Stimulated activated effector memory CD8-positive, alpha-beta T cell treated with anti-CD3 and anti-CD28 coated beads, Interleukin-12 subunit alpha, Interleukin-12 subunit beta, amount 100 ng/mL, for 72 hours (primary cell): ENCODE measurements around the gene SRPK2.

ENCODE experiments used
- ATAC-seq: fragments of 150-1000 bp; cut with Tn5 transposase; 2 replicates; pipeline ENCODE4 v1.10.0; 2021
- DNase-seq, 2 donors: peaks; one replicate each; pipeline ENCODE4 v3.0.0; 2021 to 2022; ENCODE audit warnings: low spot score in 2 of 2
- H3K27ac Mint-ChIP-seq: one replicate; pipeline ENCODE4 v1.8.0; 2022; ENCODE audit warnings: mild to moderate bottlenecking, mixed read lengths
- H3K36me3 Mint-ChIP-seq: one replicate; pipeline ENCODE4 v1.8.0; 2022; ENCODE audit warnings: mild to moderate bottlenecking, mixed read lengths
- H3K4me1 Mint-ChIP-seq: one replicate; pipeline ENCODE4 v1.8.0; 2022; ENCODE audit warnings: mixed read lengths
- H3K4me3 Mint-ChIP-seq: one replicate; pipeline ENCODE4 v1.8.0; 2022; ENCODE audit warnings: mild to moderate bottlenecking, mixed read lengths
- H3K9me3 Mint-ChIP-seq: one replicate; pipeline ENCODE4 v1.8.0; 2022; ENCODE audit warnings: mixed read lengths

SRPK2 gene

GRCh38 chr7:105164751-105165150 lies 224.0 kb downstream of the SRPK2 start:
- no peak overlapping the region for H3K4me3 Mint-ChIP-seq
- H3K9me3 Mint-ChIP-seq: no peaks in the 10 kb centered on the region
- peaks cover 70% of the 10 kb centered on the region for H3K36me3 Mint-ChIP-seq
- no peak for ATAC-seq
- no peaks in the 10 kb centered on the region for H3K4me1 Mint-ChIP-seq
- DNase-seq: no peak
- H3K27ac Mint-ChIP-seq: no peak overlapping the region

- Mint-ChIP-seq H3K36me3 (peaks cover 66% of the 10 kb centered on the region), H3K4me1 (no peaks in the 10 kb centered on the region), H3K27ac (no peak overlapping the region), H3K4me3 (no peak overlapping the region), H3K9me3 (no peaks in the 10 kb centered on the region)
- no peak for ATAC-seq
- DNase-seq: no peak
These were observed 225.0 kb downstream of the SRPK2 start for GRCh38 chr7:105163718-105164117.

- no peaks in the 10 kb centered on the region for H3K9me3 Mint-ChIP-seq
- no peak overlapping the region for H3K4me3 Mint-ChIP-seq
- ATAC-seq (no peak), DNase-seq (no peak)
- no peaks in the 10 kb centered on the region for H3K4me1 Mint-ChIP-seq
- no peak overlapping the region for H3K27ac Mint-ChIP-seq
- peaks cover 44% of the 10 kb centered on the region for H3K36me3 Mint-ChIP-seq
These were observed 227.4 kb downstream of the SRPK2 start for GRCh38 chr7:105161366-105161765.

- no peak overlapping the region for H3K4me3 Mint-ChIP-seq
- peak overlapping the region; percentile 61 for H3K27ac Mint-ChIP-seq
- H3K4me1 Mint-ChIP-seq: no peaks in the 10 kb centered on the region
- H3K9me3 Mint-ChIP-seq: no peaks in the 10 kb centered on the region
- ATAC-seq (no peak), DNase-seq (no peak)
- peaks cover 9% of the 10 kb centered on the region for H3K36me3 Mint-ChIP-seq
These were observed 231.4 kb downstream of the SRPK2 start for GRCh38 chr7:105157278-105157677.

GRCh38 chr7:105156731-105157130 lies 232.0 kb downstream of the SRPK2 start:
- Mint-ChIP-seq H3K27ac (no peak overlapping the region), H3K4me1 (no peaks in the 10 kb centered on the region), H3K4me3 (no peak overlapping the region), H3K9me3 (no peaks in the 10 kb centered on the region), H3K36me3 (peaks cover 9% of the 10 kb centered on the region)
- DNase-seq: no peak
- ATAC-seq: no peak

GRCh38 chr7:105154084-105154483 lies 234.6 kb downstream of the SRPK2 start:
- ATAC-seq (no peak), DNase-seq (no peak)
- no peaks in the 10 kb centered on the region for H3K9me3 Mint-ChIP-seq
- peaks cover 6% of the 10 kb centered on the region for H3K36me3 Mint-ChIP-seq
- peak overlapping the region; percentile 60 for H3K27ac Mint-ChIP-seq
- peaks cover 6% of the 10 kb centered on the region for H3K4me1 Mint-ChIP-seq
- no peak overlapping the region for H3K4me3 Mint-ChIP-seq

GRCh38 chr7:105153531-105153930 lies 235.2 kb downstream of the SRPK2 start:
- DNase-seq: no peak
- H3K9me3 Mint-ChIP-seq: no peaks in the 10 kb centered on the region
- H3K4me3 Mint-ChIP-seq: no peak overlapping the region
- no peak for ATAC-seq
- peaks cover 6% of the 10 kb centered on the region for H3K4me1 Mint-ChIP-seq
- peaks cover 6% of the 10 kb centered on the region for H3K36me3 Mint-ChIP-seq
- peak overlapping the region; percentile 60 for H3K27ac Mint-ChIP-seq

GRCh38 chr7:105151152-105151551 lies 237.6 kb downstream of the SRPK2 start:
- no peak overlapping the region for H3K4me3 Mint-ChIP-seq
- H3K36me3 Mint-ChIP-seq: peaks cover 10% of the 10 kb centered on the region
- peaks cover 6% of the 10 kb centered on the region for H3K4me1 Mint-ChIP-seq
- ATAC-seq (no peak), DNase-seq (no peak)
- H3K27ac Mint-ChIP-seq: no peak overlapping the region
- H3K9me3 Mint-ChIP-seq: no peaks in the 10 kb centered on the region

GRCh38 chr7:105149827-105150226 lies 238.9 kb downstream of the SRPK2 start:
- Mint-ChIP-seq H3K36me3 (peaks cover 18% of the 10 kb centered on the region), H3K27ac (no peak overlapping the region), H3K9me3 (no peaks in the 10 kb centered on the region), H3K4me3 (no peak overlapping the region), H3K4me1 (peaks cover 6% of the 10 kb centered on the region)
- no peak for DNase-seq
- ATAC-seq: peak; percentile 66

GRCh38 chr7:105141068-105141467 lies 247.7 kb downstream of the SRPK2 start:
- ATAC-seq: no peak
- H3K9me3 Mint-ChIP-seq: no peaks in the 10 kb centered on the region
- H3K4me3 Mint-ChIP-seq: no peak overlapping the region
- H3K36me3 Mint-ChIP-seq: peaks cover 73% of the 10 kb centered on the region
- peaks cover 23% of the 10 kb centered on the region for H3K4me1 Mint-ChIP-seq
- H3K27ac Mint-ChIP-seq: no peak overlapping the region
- no peak for DNase-seq

GRCh38 chr7:105139381-105139780 lies 249.3 kb downstream of the SRPK2 start:
- Mint-ChIP-seq H3K4me1 (peaks cover 31% of the 10 kb centered on the region), H3K9me3 (no peaks in the 10 kb centered on the region), H3K27ac (peak overlapping the region; percentile 41), H3K4me3 (no peak overlapping the region), H3K36me3 (peaks cover 68% of the 10 kb centered on the region)
- no peak for DNase-seq
- no peak for ATAC-seq

- Mint-ChIP-seq H3K36me3 (peaks cover 68% of the 10 kb centered on the region), H3K4me1 (peaks cover 44% of the 10 kb centered on the region), H3K9me3 (no peaks in the 10 kb centered on the region), H3K27ac (no peak overlapping the region), H3K4me3 (no peak overlapping the region)
- no peak for DNase-seq
- ATAC-seq: no peak
These were observed 250.8 kb downstream of the SRPK2 start for GRCh38 chr7:105137898-105138297.

- ATAC-seq: no peak
- peaks cover 61% of the 10 kb centered on the region for H3K4me1 Mint-ChIP-seq
These were observed 252.5 kb downstream of the SRPK2 start for GRCh38 chr7:105136221-105136620.

GRCh38 chr7:105133986-105134655 lies 254.6 kb downstream of the SRPK2 start:
- Mint-ChIP-seq H3K27ac (peak overlapping the region; percentile 85), H3K4me3 (no peak overlapping the region), H3K36me3 (peaks cover 59% of the 10 kb centered on the region), H3K4me1 (peaks cover 65% of the 10 kb centered on the region), H3K9me3 (no peaks in the 10 kb centered on the region)
- ATAC-seq (no peak), DNase-seq (no peak)

More at GRCh38 chr7:105136221-105136620, 252.5 kb downstream of the SRPK2 start:
- H3K27ac Mint-ChIP-seq: peak overlapping the region; percentile 38
- H3K4me3 Mint-ChIP-seq: no peak overlapping the region
- peaks cover 66% of the 10 kb centered on the region for H3K36me3 Mint-ChIP-seq
- DNase-seq: peak in 1 of 2 donors; percentile 39
- no peaks in the 10 kb centered on the region for H3K9me3 Mint-ChIP-seq

- H3K27ac Mint-ChIP-seq: peak overlapping the region; percentile 85
- no peak overlapping the region for H3K4me3 Mint-ChIP-seq
- no peak for DNase-seq
- no peaks in the 10 kb centered on the region for H3K9me3 Mint-ChIP-seq
- H3K36me3 Mint-ChIP-seq: peaks cover 52% of the 10 kb centered on the region
- H3K4me1 Mint-ChIP-seq: peaks cover 60% of the 10 kb centered on the region
- ATAC-seq: no peak
These were observed 255.4 kb downstream of the SRPK2 start for GRCh38 chr7:105133358-105133757.

- Mint-ChIP-seq H3K4me3 (no peak overlapping the region), H3K27ac (peak overlapping the region; percentile 90), H3K9me3 (no peaks in the 10 kb centered on the region), H3K4me1 (peaks cover 56% of the 10 kb centered on the region), H3K36me3 (peaks cover 47% of the 10 kb centered on the region)
- no peak for DNase-seq
- ATAC-seq: no peak
These were observed 255.9 kb downstream of the SRPK2 start for GRCh38 chr7:105132835-105133234.
